ENCODE results near the gene C1orf116.

GRCh38 chr1:207018707-207019106 is 13.8 kb downstream of the C1orf116 start:
- TF ChIP-seq, protein P1, sequence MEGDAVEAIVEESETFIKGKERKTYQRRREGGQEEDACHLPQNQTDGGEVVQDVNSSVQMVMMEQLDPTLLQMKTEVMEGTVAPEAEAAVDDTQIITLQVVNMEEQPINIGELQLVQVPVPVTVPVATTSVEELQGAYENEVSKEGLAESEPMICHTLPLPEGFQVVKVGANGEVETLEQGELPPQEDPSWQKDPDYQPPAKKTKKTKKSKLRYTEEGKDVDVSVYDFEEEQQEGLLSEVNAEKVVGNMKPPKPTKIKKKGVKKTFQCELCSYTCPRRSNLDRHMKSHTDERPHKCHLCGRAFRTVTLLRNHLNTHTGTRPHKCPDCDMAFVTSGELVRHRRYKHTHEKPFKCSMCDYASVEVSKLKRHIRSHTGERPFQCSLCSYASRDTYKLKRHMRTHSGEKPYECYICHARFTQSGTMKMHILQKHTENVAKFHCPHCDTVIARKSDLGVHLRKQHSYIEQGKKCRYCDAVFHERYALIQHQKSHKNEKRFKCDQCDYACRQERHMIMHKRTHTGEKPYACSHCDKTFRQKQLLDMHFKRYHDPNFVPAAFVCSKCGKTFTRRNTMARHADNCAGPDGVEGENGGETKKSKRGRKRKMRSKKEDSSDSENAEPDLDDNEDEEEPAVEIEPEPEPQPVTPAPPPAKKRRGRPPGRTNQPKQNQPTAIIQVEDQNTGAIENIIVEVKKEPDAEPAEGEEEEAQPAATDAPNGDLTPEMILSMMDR (IDR thresholded peaks at IDR 0.05 in 8 of 11, conservative IDR thresholded peaks at IDR 0.05 in 3 of 11), result no peak
- no peak for TF ChIP-seq POLR2A (IDR thresholded peaks at IDR 0.05)

Data from spleen (tissue), 7 donors.